AG10803 (cell line): ENCODE measurements around the gene PAX5.

Source experiments
- DNase-seq: peaks from one replicate; pipeline ENCODE4 v3.0.0; 2010; ENCODE audit warnings: low read depth
- H3K4me3 ChIP-seq: 2 replicates; pipeline ENCODE4 v1.5.1; 2011; ENCODE audit warnings: mild to moderate bottlenecking, low read length, control low read depth
- CTCF ChIP-seq: conservative IDR thresholded peaks from 2 replicates; pipeline ENCODE4 v1.5.1; 2011; ENCODE audit warnings: mild to moderate bottlenecking, low read length, control low read depth, inconsistent platforms

The PAX5 gene

GRCh38 chr9:36937951-36938350, 96.1 kb downstream of the PAX5 start:
- no peak for DNase-seq
- no peak for TF ChIP-seq CTCF
- H3K4me3 ChIP-seq, result no peak overlapping the region

- no peak for TF ChIP-seq CTCF
- DNase-seq, result no peak
- H3K4me3 ChIP-seq, result no peak overlapping the region
Measured at GRCh38 chr9:36937346-36937745, 96.7 kb downstream of the PAX5 start.

GRCh38 chr9:36936498-36936831, 97.6 kb downstream of the PAX5 start:
- no peak for DNase-seq
- TF ChIP-seq CTCF, result no peak
- H3K4me3 ChIP-seq, result no peak overlapping the region

GRCh38 chr9:36935768-36936497, 98.1 kb downstream of the PAX5 start:
- DNase-seq, result no peak
- TF ChIP-seq CTCF, result no peak
- H3K4me3 ChIP-seq, result no peak overlapping the region

- H3K4me3 ChIP-seq, result no peak overlapping the region
- TF ChIP-seq CTCF, result no peak
- no peak for DNase-seq
Measured at GRCh38 chr9:36935332-36935731, 98.7 kb downstream of the PAX5 start.

- H3K4me3 ChIP-seq, result no peak overlapping the region
- DNase-seq, result no peak
- no peak for TF ChIP-seq CTCF
Measured at GRCh38 chr9:36934478-36935065, 99.5 kb downstream of the PAX5 start.

- no peak for DNase-seq
- no peak for TF ChIP-seq CTCF
- H3K4me3 ChIP-seq, result no peak overlapping the region
Measured at GRCh38 chr9:36933676-36934215, 100.3 kb downstream of the PAX5 start.
